GM10248 (cell line): Measurements from ENCODE around the gene PLCXD1.
"Not testable (repeated sequence)": the region's sequence is repeated elsewhere in the genome, so short reads cannot be mapped to it uniquely, and the experiment has no call there.

ENCODE experiments used
- CTCF ChIA-PET: fragments of 300-600 bp; sonication (Branson Sonifier 250); formaldehyde crosslinking; extraction: SDS; loops from one replicate; lab custom pipeline; 2021; ENCODE audit warnings: antibody characterized with exemption; lab: Yijun Ruan, JAX
- POLR2A ChIA-PET: fragments of 350-650 bp; sonication (Branson Sonifier 250); formaldehyde crosslinking; extraction: SDS; loops from one replicate; lab custom pipeline; 2020; ENCODE audit warnings: antibody characterized with exemption; lab: Yijun Ruan, JAX
- DNase-seq: peaks from one replicate; pipeline ENCODE4 v3.0.0; 2012; ENCODE audit errors: extremely low spot score
- CTCF ChIP-seq: IDR thresholded peaks from 2 replicates; pipeline ENCODE4 v1.5.1; 2012; ENCODE audit warnings: mild to moderate bottlenecking, low read depth; ENCODE audit errors: extremely low read depth, missing control alignments, control extremely low read depth

Gene PLCXD1

GRCh38 chrX:292900-293897, 12.0 kb downstream of the PLCXD1 start:
- no peak for TF ChIP-seq CTCF
- POLR2A ChIA-PET: no interaction called here
- CTCF ChIA-PET: no interaction called here
- no peak for DNase-seq

GRCh38 chrX:295136-295535, 14.0 kb downstream of the PLCXD1 start:
- no peak for DNase-seq
- no peak for TF ChIP-seq CTCF
- CTCF ChIA-PET: no interaction called here
- POLR2A ChIA-PET: no interaction called here

- DNase-seq: no peak
- ChIA-PET CTCF (no interaction called here), POLR2A (no interaction called here)
- no peak for TF ChIP-seq CTCF
These were observed 17.8 kb downstream of the PLCXD1 start for GRCh38 chrX:298993-299392.

- TF ChIP-seq CTCF: no peak
- CTCF ChIA-PET: no interaction called here
- DNase-seq: no peak
- POLR2A ChIA-PET: no interaction called here
These were observed 19.2 kb downstream of the PLCXD1 start for GRCh38 chrX:300334-300733.

- DNase-seq: no peak
- CTCF ChIA-PET: no interaction called here
- no peak for TF ChIP-seq CTCF
- POLR2A ChIA-PET: no interaction called here
These were observed 21.8 kb downstream of the PLCXD1 start for GRCh38 chrX:302975-303374.

- CTCF ChIA-PET, POLR2A ChIA-PET, DNase-seq: not testable (repeated sequence)
These were observed 24.8 kb downstream of the PLCXD1 start for GRCh38 chrX:305781-306613.

GRCh38 chrX:306614-307251, 25.6 kb downstream of the PLCXD1 start:
- DNase-seq, POLR2A ChIA-PET, CTCF ChIA-PET: not testable (repeated sequence)
